Mammary epithelial cell (primary cell): ENCODE measurements around the gene RSRP1.

Source experiments
- EZH2 ChIP-seq: IDR thresholded peaks from 2 replicates; pipeline ENCODE4 v1.6.1; 2012; ENCODE audit warnings: low read length, inconsistent platforms, borderline replicate concordance
- TF ChIP-seq, protein P1 (sequence below), 2 donors: IDR thresholded peaks in 1 of 2; conservative IDR thresholded peaks in 1 of 2; 2 replicates each; pipeline ENCODE4 v1.5.1; 2011 to 2012; ENCODE audit warnings: inconsistent platforms in 2 of 2, low read length in 2 of 2, mild to moderate bottlenecking in 2 of 2, control low read depth in 1 of 2, low read depth in 1 of 2; ENCODE audit not compliant: insufficient read depth in 1 of 2; ENCODE audit errors: extremely low read depth in 1 of 2

DNA sequence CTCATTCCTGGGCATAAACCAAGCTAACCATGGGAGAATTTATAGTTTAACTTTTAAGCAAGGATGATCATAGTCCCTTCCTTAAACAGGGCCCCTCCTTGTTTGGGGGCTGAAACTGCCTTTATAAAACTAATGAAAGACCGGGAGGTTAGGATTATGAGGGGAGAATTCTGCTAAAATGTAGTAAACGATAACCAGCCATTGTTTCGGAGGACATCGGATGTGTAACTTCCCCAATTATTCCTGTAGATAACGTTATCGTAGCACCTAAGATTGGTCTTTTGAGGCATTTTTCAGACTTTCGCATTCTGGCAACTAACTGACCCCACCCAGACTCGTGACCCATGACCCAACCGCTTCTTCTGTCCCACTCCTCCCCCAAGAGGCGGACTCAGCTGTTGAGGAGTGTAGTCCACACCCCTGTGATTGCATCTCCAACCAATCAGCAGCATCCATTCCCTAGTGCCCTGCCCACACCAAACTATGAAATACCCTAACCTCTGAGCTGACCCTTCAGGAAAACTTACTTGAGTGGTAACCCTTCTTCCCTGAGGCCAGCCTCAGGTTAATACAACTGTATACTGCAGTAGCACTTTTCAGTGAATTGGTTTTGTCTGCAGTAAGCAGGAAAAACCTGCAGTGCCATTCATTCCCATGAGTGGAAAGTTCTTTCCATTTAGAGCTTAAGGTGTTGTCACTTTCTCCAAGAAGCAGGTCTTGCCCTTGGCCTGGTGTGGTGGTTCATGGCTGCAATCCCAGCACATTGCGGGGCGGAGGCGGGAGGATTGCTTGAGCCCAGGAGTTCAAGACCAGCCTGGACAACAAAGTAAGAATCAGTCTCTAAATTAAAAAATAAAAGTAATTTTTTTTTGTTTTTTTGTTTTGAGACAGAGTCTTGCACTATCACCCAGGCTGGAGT, 14.1 kb downstream of the RSRP1 start:
- TF ChIP-seq, protein P1, sequence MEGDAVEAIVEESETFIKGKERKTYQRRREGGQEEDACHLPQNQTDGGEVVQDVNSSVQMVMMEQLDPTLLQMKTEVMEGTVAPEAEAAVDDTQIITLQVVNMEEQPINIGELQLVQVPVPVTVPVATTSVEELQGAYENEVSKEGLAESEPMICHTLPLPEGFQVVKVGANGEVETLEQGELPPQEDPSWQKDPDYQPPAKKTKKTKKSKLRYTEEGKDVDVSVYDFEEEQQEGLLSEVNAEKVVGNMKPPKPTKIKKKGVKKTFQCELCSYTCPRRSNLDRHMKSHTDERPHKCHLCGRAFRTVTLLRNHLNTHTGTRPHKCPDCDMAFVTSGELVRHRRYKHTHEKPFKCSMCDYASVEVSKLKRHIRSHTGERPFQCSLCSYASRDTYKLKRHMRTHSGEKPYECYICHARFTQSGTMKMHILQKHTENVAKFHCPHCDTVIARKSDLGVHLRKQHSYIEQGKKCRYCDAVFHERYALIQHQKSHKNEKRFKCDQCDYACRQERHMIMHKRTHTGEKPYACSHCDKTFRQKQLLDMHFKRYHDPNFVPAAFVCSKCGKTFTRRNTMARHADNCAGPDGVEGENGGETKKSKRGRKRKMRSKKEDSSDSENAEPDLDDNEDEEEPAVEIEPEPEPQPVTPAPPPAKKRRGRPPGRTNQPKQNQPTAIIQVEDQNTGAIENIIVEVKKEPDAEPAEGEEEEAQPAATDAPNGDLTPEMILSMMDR (conservative IDR thresholded peaks at IDR 0.05 in 1 of 2, IDR thresholded peaks at IDR 0.05 in 1 of 2; ENCODE audit: extremely low read depth in 1 of 2, insufficient read depth in 1 of 2, low read depth in 1 of 2, low read length in 2 of 2) = no peak
- no peak for TF ChIP-seq EZH2
